Calu3 (cell line): ENCODE data around the gene KAZN. TPM values are rescaled to one million over a fixed set of nuclear protein-coding genes. Genes with fewer than 3 reads are reported as not detected.

Source experiments
- BruUV-seq: library from RNA; stranded (reverse); fragments of 400-500 nt; replicated peaks from 2 replicates; lab custom pipeline; 2021; lab: Mats Ljungman, UMichigan
- CTCF ChIA-PET: fragments of 300-600 bp; sonication (Branson Sonifier 250); formaldehyde crosslinking; loops from one replicate; lab custom pipeline; 2022; ENCODE audit warnings: antibody characterized with exemption; lab: Charles Lee
- DNase-seq: peaks from one replicate; pipeline ENCODE4 v3.0.0; 2022
- H3K27ac Mint-ChIP-seq: one replicate; pipeline ENCODE4 v1.8.0; 2022; ENCODE audit warnings: mixed read lengths; ENCODE audit not compliant: unreplicated experiment
- H3K27me3 Mint-ChIP-seq: one replicate; pipeline ENCODE4 v1.8.0; 2022; ENCODE audit warnings: mixed read lengths; ENCODE audit not compliant: unreplicated experiment
- H3K36me3 Mint-ChIP-seq: one replicate; pipeline ENCODE4 v1.8.0; 2022; ENCODE audit warnings: mild to moderate bottlenecking, moderate library complexity, mixed read lengths; ENCODE audit not compliant: insufficient read depth, unreplicated experiment
- H3K4me1 Mint-ChIP-seq: one replicate; pipeline ENCODE4 v1.8.0; 2022; ENCODE audit warnings: mild to moderate bottlenecking, low read depth, mixed read lengths; ENCODE audit not compliant: unreplicated experiment
- H3K4me3 Mint-ChIP-seq: one replicate; pipeline ENCODE4 v1.8.0; 2022; ENCODE audit warnings: mild to moderate bottlenecking, low read depth, moderate library complexity, mixed read lengths; ENCODE audit not compliant: unreplicated experiment
- H3K9me3 Mint-ChIP-seq: one replicate; pipeline ENCODE4 v1.8.0; 2022; ENCODE audit warnings: low read depth, mixed read lengths; ENCODE audit not compliant: unreplicated experiment
- CTCF ChIP-seq: fragments of 200-600 bp; IDR thresholded peaks from one replicate; pipeline ENCODE4 v1.8.0; 2022; ENCODE audit warnings: antibody characterized with exemption; ENCODE audit not compliant: unreplicated experiment
- intact Hi-C: fragments of 100-400 bp; cut with micrococcal nuclease; formaldehyde crosslinking; loops from one replicate; pipeline ENCODE4 v1.10.0; 2022; ENCODE audit not compliant: unreplicated experiment
- total RNA-seq: library from RNA; stranded (reverse); gene quantifications from 2 replicates; pipeline ENCODE4 v1.2.3, GENCODE V29; 2022

Gene KAZN
- total RNA-seq, 1 experiment from 2014 or later, result 3.6 TPM

- intact Hi-C loops, result no loop called here
- no peak overlapping the region for H3K27ac Mint-ChIP-seq
- no peaks in the 10 kb centered on the region for H3K4me1 Mint-ChIP-seq
- CTCF ChIA-PET, result no interaction called here
- no peaks in the 10 kb centered on the region for H3K9me3 Mint-ChIP-seq
- no TSS peak for BruUV-seq
- H3K36me3 Mint-ChIP-seq, result no peaks in the 10 kb centered on the region
- H3K27me3 Mint-ChIP-seq, result peaks cover 16% of the 10 kb centered on the region
- DNase-seq, result no peak
- H3K4me3 Mint-ChIP-seq, result no peak overlapping the region
- TF ChIP-seq CTCF, result no peak
These were observed 143.0 kb downstream of the KAZN start for GRCh38 chr1:14741532-14741931.

- intact Hi-C loops, result no loop called here
- no peaks in the 10 kb centered on the region for H3K9me3 Mint-ChIP-seq
- DNase-seq, result peak; percentile 10
- H3K36me3 Mint-ChIP-seq, result no peaks in the 10 kb centered on the region
- H3K27me3 Mint-ChIP-seq, result peaks cover 16% of the 10 kb centered on the region
- no peaks in the 10 kb centered on the region for H3K4me1 Mint-ChIP-seq
- TF ChIP-seq CTCF, result no peak
- CTCF ChIA-PET, result interaction anchor here (0.7 kb wide), 1 partner anchor 37 kb away, joined by 3 read pairs; no protein-coding TSS in a partner anchor
- BruUV-seq, result no TSS peak
- H3K27ac Mint-ChIP-seq, result no peak overlapping the region
- H3K4me3 Mint-ChIP-seq, result no peak overlapping the region
These were observed 143.9 kb downstream of the KAZN start for GRCh38 chr1:14742181-14742980.

- Mint-ChIP-seq H3K27ac (no peak overlapping the region), H3K9me3 (no peaks in the 10 kb centered on the region), H3K4me3 (no peak overlapping the region), H3K27me3 (peaks cover 16% of the 10 kb centered on the region), H3K36me3 (no peaks in the 10 kb centered on the region), H3K4me1 (no peaks in the 10 kb centered on the region)
- TF ChIP-seq CTCF, result no peak
- DNase-seq, result no peak
- no TSS peak for BruUV-seq
- intact Hi-C loops, result no loop called here
- CTCF ChIA-PET, result no interaction called here
These were observed 144.9 kb downstream of the KAZN start for GRCh38 chr1:14743368-14743767.

GRCh38 chr1:14745001-14745720, 146.7 kb downstream of the KAZN start:
- Mint-ChIP-seq H3K27ac (no peak overlapping the region), H3K4me3 (no peak overlapping the region), H3K36me3 (no peaks in the 10 kb centered on the region), H3K27me3 (peaks cover 12% of the 10 kb centered on the region), H3K9me3 (no peaks in the 10 kb centered on the region), H3K4me1 (no peaks in the 10 kb centered on the region)
- no TSS peak for BruUV-seq
- no peak for TF ChIP-seq CTCF
- DNase-seq, result no peak
- CTCF ChIA-PET, result interaction anchor here (0.7 kb wide), 1 partner anchor 1704 kb away, joined by 5 read pairs; no protein-coding TSS in a partner anchor
- intact Hi-C loops, result no loop called here
